ENCODE results near the gene TYW1.
"Not testable (repeated sequence)": the region's sequence is repeated elsewhere in the genome, so short reads cannot be mapped to it uniquely, and the experiment has no call there.

GRCh38 chr7:67106255-67106654, 109.6 kb downstream of the TYW1 start:
- TF ChIP-seq CTCF (IDR thresholded peaks at IDR 0.05; ENCODE audit: poor library complexity); EZH2phosphoT487 (IDR thresholded peaks at IDR 0.05; ENCODE audit: low read depth, severe bottlenecking, unreplicated experiment); EZH2 (IDR thresholded peaks at IDR 0.05; ENCODE audit: borderline replicate concordance): not testable (repeated sequence)

Measured in hepatocyte (in vitro differentiated cells).